SW480 (cell line): Measurements from ENCODE around the gene PACS2.
"Not testable (repeated sequence)": the region's sequence is repeated elsewhere in the genome, so short reads cannot be mapped to it uniquely, and the experiment has no call there.

ENCODE experiments used
- DNase-seq: peaks from one replicate; pipeline ENCODE4 v3.0.0-alpha.2; 2016; ENCODE audit warnings: low spot score

Gene PACS2

DNA sequence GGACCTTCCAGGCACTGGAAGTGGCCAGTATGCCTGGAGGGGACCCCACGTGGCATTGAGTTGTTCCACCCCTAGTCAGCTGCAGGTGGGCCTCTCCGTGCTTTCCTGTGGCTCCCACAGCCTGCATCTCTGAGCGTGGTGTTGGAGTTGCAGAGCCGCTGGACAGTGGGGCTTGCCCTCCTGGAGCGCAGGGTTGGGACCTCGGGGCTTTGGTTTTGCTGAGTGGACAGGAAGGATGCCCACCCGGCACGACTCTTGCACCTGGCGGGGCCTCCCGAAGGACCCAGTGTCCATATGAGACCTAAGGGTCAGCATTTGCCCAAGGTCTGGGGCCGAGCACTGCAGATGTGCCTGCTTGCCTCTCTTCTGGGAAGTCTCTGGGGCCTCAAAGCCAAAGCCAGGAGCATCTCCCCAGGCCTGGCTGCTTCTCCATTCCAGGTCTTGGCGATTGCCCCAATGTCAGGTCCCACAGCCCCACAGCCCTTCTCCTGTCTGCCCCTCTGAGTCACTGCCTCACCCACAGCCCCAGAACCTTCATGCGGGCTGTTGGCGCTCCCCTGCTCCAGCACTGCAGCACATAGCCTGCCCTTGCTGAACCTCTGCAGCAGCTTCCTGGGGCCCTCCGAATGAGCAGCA is 1.5 kb downstream of the PACS2 start:
- DNase-seq, result peak; percentile 41

DNA sequence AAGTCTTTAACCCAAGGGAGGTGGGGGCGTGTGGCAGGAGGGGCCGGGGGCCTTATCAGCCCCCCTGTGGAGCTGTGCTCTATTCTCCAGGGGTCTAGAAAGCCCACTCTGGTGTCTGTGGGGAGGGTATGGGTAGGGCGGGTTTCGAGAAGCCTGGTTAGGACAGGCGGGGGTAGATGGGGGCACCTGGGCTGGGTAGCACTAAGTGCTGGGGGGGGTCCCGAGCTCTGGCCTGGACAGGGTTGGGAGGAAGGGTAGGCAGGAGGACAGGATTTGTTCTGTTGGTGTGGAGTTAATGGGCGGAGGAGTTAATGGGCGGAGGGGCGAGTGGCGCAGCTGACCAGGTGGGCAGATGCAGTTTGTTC is 2.0 kb downstream of the PACS2 start:
- DNase-seq, result no peak

- DNase-seq, result no peak
Observed at GRCh38 chr14:105316968-105317510, 2.5 kb downstream of the PACS2 start.

- DNase-seq, result no peak
Observed at GRCh38 chr14:105317546-105317945, 3.0 kb downstream of the PACS2 start.

DNA sequence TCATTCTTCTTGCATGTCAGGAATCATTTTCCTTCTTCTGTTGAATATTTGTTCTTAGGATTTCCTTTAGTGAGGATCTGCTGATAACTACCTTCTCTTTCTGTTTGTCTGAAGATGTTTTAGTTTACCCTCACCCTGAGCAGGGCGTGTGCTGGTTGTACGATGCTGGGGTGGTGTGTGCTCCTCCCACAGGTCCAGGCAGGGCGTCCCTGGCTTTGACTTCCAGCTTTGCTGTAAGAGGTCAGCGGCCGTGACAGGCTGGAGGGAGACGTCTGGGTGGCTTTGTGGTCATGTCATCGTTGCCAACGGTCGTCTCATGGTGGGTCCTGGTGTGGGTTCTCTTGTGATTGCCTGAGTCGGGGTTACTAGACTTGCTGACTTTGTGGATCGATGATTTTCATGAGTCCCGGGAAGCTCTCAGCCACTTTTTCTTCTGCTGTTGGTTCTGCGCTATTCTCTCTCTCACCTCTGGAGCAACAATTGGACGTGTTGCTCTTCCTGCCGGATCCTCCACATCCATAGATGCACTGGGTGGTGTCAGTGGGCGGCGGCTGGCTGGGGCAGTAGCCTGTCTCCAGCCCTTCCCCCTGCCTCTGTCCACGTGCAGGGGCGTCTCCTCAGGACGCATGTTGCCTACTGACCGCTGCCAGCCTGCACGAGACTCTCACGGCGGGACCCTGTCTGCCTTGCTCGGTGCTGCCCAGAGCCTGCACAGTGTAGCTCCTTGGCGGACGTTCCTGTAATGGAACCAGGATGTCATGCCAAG is 8.4 kb downstream of the PACS2 start:
- no peak for DNase-seq

DNA sequence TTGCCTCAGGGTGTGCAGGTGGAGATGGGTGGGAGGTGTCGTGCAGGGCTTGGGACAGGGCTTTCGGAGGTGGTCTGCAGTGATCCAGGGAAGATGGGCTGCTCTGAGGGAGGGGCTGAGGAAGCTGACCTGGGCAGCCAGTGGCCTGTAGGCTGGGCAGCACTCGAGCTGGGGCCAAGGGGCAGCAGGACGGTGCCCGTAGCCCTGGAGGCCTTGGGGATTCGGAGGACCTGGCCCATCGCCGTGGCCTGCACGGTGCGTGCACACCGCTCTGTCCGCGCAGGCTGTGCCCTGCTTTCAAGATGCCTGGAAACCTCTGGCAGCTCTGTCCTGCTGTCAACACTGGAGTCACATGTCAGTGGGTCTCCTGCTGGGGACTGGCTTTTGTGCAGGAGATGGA is 9.1 kb downstream of the PACS2 start:
- no peak for DNase-seq

DNA sequence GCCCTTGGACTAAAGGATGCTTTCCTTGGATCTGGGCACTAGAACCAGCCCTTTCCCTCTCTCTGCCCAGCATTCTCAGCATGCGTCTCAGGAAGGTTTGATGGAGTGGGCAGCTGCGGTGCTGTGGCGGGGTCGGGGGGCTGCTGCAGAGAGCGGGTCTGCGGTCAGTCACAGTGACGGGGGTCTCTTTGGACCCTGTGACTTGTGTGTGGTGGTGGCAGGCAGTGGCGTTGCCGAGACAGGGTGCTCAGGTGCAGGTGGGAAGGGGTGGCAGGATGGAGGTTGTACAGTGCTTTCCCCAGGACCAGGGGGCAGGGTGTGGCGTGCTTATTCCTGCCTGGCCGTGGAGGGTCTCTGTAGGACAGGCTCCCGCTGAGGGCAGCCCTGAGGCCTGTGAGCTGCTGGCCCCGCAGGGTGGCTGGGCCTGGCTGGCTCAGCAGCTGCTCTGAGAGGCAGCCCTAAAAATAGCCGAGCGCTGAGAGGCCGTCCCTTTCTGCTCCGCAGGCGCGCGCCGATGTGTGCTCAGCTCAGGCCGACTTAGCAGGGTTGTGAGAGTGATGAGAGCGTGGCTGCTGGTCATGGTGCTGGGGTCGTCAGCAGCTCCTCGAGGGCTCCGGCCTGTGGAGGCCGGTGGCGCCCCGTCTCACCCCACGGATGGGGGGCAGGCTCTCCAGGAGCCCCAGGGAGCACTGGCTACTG is 9.7 kb downstream of the PACS2 start:
- no peak for DNase-seq

- no peak for DNase-seq
Observed at GRCh38 chr14:105324871-105325270, 10.3 kb downstream of the PACS2 start.

GRCh38 chr14:105325303-105325702 is 10.8 kb downstream of the PACS2 start:
- no peak for DNase-seq

DNA sequence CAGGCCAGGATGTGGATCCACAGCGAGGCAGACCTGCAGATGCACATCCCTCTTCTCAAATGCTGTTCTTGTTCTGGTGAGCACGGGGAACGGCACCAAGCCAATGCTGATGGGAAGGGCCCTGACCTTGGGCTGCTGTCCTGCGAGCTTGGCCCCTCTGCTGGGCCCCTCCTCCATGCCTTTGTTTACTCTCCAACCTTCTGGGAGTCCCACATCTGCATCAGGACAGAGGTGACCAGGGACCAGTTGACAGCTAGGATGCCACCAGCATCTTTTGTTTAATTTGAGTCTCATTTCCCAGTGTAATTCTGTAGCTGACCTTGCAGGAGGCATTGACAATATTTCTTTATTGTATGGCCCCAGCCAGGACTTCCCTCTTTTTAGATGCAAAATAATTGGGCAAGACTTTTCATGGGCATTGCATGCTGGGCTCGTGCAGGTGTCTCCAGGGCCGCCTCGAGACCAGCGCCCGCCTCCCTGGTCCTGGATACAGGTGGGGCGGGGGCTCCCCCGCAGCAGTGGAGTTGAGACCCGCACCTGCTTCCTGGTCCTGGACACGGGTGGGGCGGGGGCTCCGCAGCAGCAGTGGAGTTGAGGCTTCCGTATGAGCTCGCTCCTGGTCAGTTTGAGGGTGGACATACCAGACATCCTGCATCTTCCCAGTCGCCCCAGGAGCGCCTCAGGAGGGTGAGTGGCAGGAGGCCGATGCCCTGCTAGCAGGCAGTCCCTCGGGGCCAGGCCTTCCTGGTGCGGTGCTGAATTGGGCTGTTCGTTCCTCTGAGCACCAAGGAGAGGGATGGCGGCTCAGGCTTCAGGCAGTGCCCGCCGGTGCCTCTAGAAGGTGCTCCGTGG is 11.4 kb downstream of the PACS2 start:
- DNase-seq, result no peak

DNA sequence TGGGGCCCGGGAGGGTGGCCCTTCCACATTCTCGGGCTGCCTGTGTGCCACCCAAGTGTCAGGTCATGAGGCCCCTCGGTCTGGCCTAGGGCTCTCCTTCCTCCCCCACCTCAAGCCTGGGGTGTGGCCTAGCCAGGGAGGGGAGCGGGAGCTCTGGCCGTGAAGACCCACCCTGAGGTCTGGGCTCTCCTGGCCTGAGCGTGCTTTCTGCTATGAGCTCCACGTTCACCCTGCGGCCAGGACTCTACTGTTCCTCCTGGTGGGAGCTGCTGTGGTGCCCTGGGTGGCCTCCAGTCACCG is 12.0 kb downstream of the PACS2 start:
- no peak for DNase-seq

- no peak for DNase-seq
Observed at GRCh38 chr14:105326891-105327694, 12.5 kb downstream of the PACS2 start.

- DNase-seq, result not testable (repeated sequence)
Observed at GRCh38 chr14:105327695-105328045, 13.1 kb downstream of the PACS2 start.

DNA sequence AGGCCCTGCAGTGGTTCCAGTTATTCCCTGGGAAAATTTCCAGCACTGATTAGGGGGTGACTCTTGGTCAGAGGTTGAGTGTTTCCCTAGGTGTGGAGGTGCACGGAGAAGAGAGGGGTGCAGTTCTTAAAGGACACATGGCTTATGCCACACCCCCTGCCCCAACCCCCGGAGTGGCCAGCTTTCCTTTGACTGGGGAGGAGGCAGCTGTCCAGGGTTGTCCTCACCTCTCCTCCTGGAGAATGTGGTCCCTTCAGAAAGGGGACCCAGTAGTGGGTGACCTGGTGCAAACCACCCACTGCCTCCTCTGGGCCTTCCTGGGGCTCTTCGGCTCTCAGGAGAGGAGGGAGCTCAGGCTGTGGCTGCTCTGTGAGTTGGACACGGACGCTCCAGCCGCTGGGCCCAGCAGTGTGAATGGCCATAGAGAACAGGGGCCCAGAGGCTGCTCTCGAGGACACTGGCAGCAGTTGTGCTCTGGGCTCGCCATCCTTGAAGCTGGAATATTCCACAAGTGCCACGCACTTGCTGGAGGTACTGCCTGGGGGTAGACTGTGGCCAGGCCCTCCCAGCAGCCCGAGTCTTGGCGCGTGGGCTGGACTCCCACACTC is 13.6 kb downstream of the PACS2 start:
- DNase-seq, result no peak

DNA sequence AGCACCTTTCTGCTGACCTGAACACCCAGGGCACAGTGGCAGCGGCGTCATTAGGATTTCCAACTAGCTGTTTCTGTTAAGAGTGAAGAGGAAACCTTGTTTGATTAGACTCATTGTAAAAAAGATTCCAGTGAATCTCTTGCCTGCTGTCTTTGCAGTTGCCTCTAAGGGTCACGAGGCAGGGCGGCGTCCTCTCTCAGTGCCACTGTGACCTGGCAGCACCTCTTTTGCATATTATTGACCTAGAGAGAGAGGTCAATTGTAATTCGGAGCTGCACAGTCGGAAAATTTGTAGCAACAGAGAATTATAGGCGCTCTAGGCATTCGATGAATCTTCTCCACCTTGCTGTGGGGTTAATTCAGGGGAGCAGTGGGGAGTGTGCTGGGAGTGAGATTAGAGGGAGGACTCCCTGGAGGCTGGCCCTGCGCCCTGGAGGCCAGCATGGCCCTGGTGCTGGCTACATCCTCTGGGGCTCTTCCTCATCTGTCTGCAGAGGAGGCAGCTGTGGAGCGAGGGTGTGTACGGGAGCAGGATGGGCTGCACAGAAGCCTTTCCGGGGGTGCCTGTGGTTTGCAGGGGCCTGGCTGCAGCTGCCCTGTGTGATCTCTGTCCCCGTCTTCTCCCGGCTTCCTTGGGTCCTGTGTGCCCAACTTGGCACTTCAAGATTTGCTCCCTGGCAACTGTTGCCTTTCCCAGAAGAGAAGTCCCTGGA is 14.3 kb downstream of the PACS2 start:
- DNase-seq, result no peak

DNA sequence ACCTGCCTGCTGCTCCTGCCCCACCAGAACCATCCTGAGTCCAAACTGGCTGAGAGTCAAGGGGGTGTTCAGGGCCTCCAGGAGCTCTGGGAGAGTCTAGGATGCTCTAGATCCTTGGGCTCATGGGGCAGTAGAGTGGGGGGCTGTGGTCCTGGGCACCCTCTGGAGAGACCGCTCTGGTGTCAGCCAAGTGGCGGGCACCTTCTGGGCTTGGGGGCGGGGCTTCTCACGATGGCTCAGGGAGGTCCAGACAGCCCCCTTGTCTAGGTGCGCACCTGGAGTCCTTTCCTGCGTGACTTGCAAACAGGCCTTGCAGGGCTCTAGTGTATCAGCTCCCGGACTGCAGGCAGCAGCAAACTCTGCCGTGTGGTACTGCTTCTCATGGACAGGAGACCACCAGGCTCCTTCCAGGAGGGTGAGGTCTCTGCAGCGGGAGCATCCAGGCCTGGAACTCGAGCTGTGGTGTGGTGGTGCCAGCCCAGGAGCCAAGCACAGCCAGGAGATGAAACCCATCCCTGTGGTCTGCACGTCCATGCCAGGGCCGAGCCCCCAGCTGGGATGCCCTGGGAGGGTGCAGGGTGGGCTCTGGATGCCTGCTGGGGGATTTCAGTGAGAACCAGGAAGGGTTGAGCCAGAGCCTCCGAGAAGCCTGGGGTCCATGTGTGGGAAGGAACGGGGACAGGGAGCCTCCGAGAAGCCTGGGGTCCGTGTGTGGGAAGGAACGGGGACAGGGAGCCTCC is 15.0 kb downstream of the PACS2 start:
- no peak for DNase-seq

DNA sequence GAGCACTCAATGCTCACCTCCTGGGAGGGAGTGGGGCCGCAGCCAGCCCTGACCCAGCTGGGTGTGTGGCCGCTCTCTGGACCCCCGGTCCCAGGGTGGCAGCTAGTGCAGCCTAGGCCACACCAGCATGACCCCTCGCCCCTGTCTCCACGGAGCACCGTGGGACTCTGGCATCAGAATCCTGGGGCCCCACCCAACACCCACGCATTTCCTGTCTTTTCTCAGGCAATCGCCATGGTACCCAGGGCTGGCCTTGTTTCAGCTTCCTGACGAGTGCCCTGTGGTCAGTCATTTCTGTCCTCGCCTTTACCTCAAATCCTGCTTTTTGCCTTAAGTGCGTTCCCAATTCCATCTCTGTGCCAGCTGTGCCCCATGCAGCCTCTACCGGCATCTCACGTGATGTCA is 15.9 kb downstream of the PACS2 start:
- peak; percentile 67 for DNase-seq

DNA sequence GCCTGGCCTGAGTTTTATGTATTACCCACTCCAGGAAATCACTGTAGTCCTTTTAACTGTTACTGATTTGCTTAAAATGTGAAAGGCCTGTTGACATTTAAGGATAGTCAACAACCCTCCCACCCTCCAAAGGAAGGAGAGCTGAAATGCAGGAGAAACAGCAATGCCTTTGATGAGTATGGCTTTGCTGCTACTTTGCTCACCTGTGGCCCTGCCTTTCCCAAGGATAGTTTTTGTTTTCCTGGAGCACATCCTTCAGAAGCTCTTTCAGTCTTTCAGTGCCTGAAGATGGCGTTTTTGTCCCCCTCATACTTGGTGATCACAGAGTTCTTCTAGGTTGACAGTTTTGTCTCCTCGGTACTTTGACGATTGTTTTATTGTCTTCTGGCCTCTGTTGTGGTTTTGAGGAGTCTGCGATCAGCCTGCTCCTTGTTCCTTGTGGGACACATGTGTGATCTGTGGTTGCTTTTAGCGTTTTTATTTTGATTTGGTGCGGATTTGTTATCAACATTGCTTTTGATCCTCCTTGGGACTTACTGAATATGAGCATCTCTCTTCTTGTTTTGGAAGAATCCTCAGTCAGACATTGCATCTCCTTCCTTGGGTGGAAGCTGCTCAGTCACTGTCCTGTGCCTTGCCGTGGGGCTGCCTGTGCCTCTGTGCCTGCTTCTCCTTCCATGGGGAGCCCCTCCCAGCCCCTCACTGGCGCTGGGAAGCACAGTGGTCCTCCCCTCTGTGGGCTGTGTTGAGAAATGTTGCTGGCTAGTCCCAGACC is 17.2 kb downstream of the PACS2 start:
- no peak for DNase-seq

DNA sequence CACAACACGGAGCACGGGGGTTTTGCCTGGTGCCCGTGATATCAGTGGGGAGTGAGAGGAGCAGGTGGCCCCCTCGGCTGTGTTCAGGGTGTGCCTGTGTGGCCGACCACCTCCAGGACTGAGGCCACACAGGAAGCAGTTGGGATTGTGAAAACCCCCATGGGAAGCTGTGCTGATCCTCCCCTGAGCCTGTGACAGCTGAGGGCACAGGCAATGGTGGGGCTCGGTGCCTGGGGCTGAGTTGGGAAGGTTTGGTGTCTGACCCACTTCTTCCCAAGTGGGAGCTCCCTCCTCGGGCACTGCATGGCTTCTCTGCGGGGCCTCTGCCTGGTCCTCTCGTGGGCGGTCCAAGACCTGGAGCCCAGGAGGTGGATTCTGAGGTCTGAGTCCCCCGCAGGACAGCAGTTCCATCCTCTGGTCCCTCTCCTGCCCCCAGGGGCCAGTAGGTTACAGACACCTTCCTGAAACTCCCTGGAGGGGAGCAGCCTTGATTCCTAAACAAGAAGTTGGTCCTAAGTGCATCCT is 17.9 kb downstream of the PACS2 start:
- no peak for DNase-seq
